Measurements from ENCODE around the gene FBXW8.

FBXW8 gene

GRCh38 chr12:116962783-116963356 is 52.1 kb downstream of the FBXW8 start:
- Mint-ChIP-seq H3K27ac (peak overlapping the region; percentile 3 to 63), H3K36me3 (ENCODE audit: insufficient read depth) (peaks cover 26% of the 10 kb centered on the region), H3K4me3 (no peak overlapping the region)

GRCh38 chr12:116964054-116965050 is 53.6 kb downstream of the FBXW8 start:
- no peak overlapping the region for H3K4me3 Mint-ChIP-seq
- no peaks in the 10 kb centered on the region for H3K9me3 Mint-ChIP-seq
- H3K4me1 Mint-ChIP-seq (ENCODE audit: low read depth in 2 of 2) = peaks cover 14 to 15% of the 10 kb centered on the region in 2 donors
- no peaks in the 10 kb centered on the region for H3K27me3 Mint-ChIP-seq
- no peak for DNase-seq
- H3K36me3 Mint-ChIP-seq (ENCODE audit: insufficient read depth) = peaks cover 34% of the 10 kb centered on the region
- H3K27ac Mint-ChIP-seq = no peak overlapping the region
- ATAC-seq (replicated peaks) = no peak

More at GRCh38 chr12:116962783-116963356, 52.1 kb downstream of the FBXW8 start:
- H3K9me3 Mint-ChIP-seq = no peaks in the 10 kb centered on the region
- ATAC-seq (replicated peaks) (no peak), DNase-seq (no peak)
- H3K27me3 Mint-ChIP-seq = no peaks in the 10 kb centered on the region
- peaks cover 17 to 18% of the 10 kb centered on the region in 2 donors for H3K4me1 Mint-ChIP-seq (ENCODE audit: low read depth in 2 of 2)

GRCh38 chr12:116968986-116969385 is 58.2 kb downstream of the FBXW8 start:
- Mint-ChIP-seq H3K9me3 (no peaks in the 10 kb centered on the region), H3K36me3 (ENCODE audit: insufficient read depth) (peaks cover 44% of the 10 kb centered on the region), H3K27me3 (no peaks in the 10 kb centered on the region), H3K4me1 (ENCODE audit: low read depth in 2 of 2) (peaks cover 0 to 3% of the 10 kb centered on the region in 2 donors), H3K4me3 (no peak overlapping the region), H3K27ac (no peak overlapping the region)
- DNase-seq = no peak
- ATAC-seq (replicated peaks) = no peak

- H3K36me3 Mint-ChIP-seq (ENCODE audit: insufficient read depth) = peaks cover 42% of the 10 kb centered on the region
- ATAC-seq (replicated peaks) (no peak), DNase-seq (no peak)
- H3K4me1 Mint-ChIP-seq (ENCODE audit: low read depth in 2 of 2) = peaks cover 0 to 3% of the 10 kb centered on the region in 2 donors
- no peak overlapping the region for H3K4me3 Mint-ChIP-seq
- no peak overlapping the region for H3K27ac Mint-ChIP-seq
- H3K27me3 Mint-ChIP-seq = no peaks in the 10 kb centered on the region
- H3K9me3 Mint-ChIP-seq = no peaks in the 10 kb centered on the region
These were observed 59.1 kb downstream of the FBXW8 start for GRCh38 chr12:116969615-116970585.

- Mint-ChIP-seq H3K36me3 (ENCODE audit: insufficient read depth) (peaks cover 32% of the 10 kb centered on the region), H3K9me3 (no peaks in the 10 kb centered on the region), H3K27me3 (no peaks in the 10 kb centered on the region), H3K27ac (no peak overlapping the region), H3K4me3 (no peak overlapping the region), H3K4me1 (ENCODE audit: low read depth in 2 of 2) (peaks cover 0 to 3% of the 10 kb centered on the region in 2 donors)
- ATAC-seq (replicated peaks) (no peak), DNase-seq (no peak)
These were observed 60.5 kb downstream of the FBXW8 start for GRCh38 chr12:116971222-116971621.

- Mint-ChIP-seq H3K4me1 (ENCODE audit: low read depth in 2 of 2) (peaks cover 0 to 4% of the 10 kb centered on the region in 2 donors), H3K27ac (no peak overlapping the region), H3K4me3 (no peak overlapping the region), H3K36me3 (ENCODE audit: insufficient read depth) (peaks cover 11% of the 10 kb centered on the region), H3K27me3 (no peaks in the 10 kb centered on the region), H3K9me3 (no peaks in the 10 kb centered on the region)
- DNase-seq (no peak), ATAC-seq (replicated peaks) (no peak)
These were observed 65.1 kb downstream of the FBXW8 start for GRCh38 chr12:116975779-116976393.

- Mint-ChIP-seq H3K27ac (no peak overlapping the region), H3K4me3 (no peak overlapping the region), H3K4me1 (ENCODE audit: low read depth in 2 of 2) (peaks cover 0 to 4% of the 10 kb centered on the region in 2 donors), H3K36me3 (ENCODE audit: insufficient read depth) (peaks cover 8% of the 10 kb centered on the region), H3K9me3 (no peaks in the 10 kb centered on the region), H3K27me3 (no peaks in the 10 kb centered on the region)
- ATAC-seq (replicated peaks) (no peak), DNase-seq (no peak)
These were observed 67.0 kb downstream of the FBXW8 start for GRCh38 chr12:116977465-116978380.

GRCh38 chr12:116978791-116979508 is 68.2 kb downstream of the FBXW8 start:
- peaks cover 0 to 4% of the 10 kb centered on the region in 2 donors for H3K4me1 Mint-ChIP-seq (ENCODE audit: low read depth in 2 of 2)
- no peak for ATAC-seq (replicated peaks)
- H3K27ac Mint-ChIP-seq = no peak overlapping the region
- no peak overlapping the region for H3K4me3 Mint-ChIP-seq
- H3K36me3 Mint-ChIP-seq (ENCODE audit: insufficient read depth) = peaks cover under 1% of the 10 kb centered on the region
- H3K9me3 Mint-ChIP-seq = no peaks in the 10 kb centered on the region
- H3K27me3 Mint-ChIP-seq = no peaks in the 10 kb centered on the region
- DNase-seq = no peak

GRCh38 chr12:116980083-116980482 is 69.3 kb downstream of the FBXW8 start:
- Mint-ChIP-seq H3K36me3 (ENCODE audit: insufficient read depth) (no peaks in the 10 kb centered on the region), H3K27ac (no peak overlapping the region), H3K4me3 (no peak overlapping the region), H3K4me1 (ENCODE audit: low read depth in 2 of 2) (peaks cover 0 to 4% of the 10 kb centered on the region in 2 donors), H3K27me3 (no peaks in the 10 kb centered on the region), H3K9me3 (no peaks in the 10 kb centered on the region)
- no peak for ATAC-seq (replicated peaks)
- DNase-seq = no peak

GRCh38 chr12:116982791-116983411 is 72.2 kb downstream of the FBXW8 start:
- Mint-ChIP-seq H3K36me3 (ENCODE audit: insufficient read depth) (peaks cover 2% of the 10 kb centered on the region), H3K4me1 (ENCODE audit: low read depth in 2 of 2) (peaks cover 0 to 4% of the 10 kb centered on the region in 2 donors), H3K9me3 (no peaks in the 10 kb centered on the region), H3K27ac (no peak overlapping the region), H3K27me3 (no peaks in the 10 kb centered on the region), H3K4me3 (no peak overlapping the region)
- DNase-seq (no peak), ATAC-seq (replicated peaks) (no peak)

GRCh38 chr12:116984098-116984497 is 73.3 kb downstream of the FBXW8 start:
- no peaks in the 10 kb centered on the region for H3K27me3 Mint-ChIP-seq
- H3K9me3 Mint-ChIP-seq = no peaks in the 10 kb centered on the region
- no peak overlapping the region for H3K27ac Mint-ChIP-seq
- ATAC-seq (replicated peaks) (no peak), DNase-seq (no peak)
- no peak overlapping the region for H3K4me3 Mint-ChIP-seq
- H3K36me3 Mint-ChIP-seq (ENCODE audit: insufficient read depth) = peaks cover 2% of the 10 kb centered on the region
- peaks cover 0 to 4% of the 10 kb centered on the region in 2 donors for H3K4me1 Mint-ChIP-seq (ENCODE audit: low read depth in 2 of 2)
